ENCODE results near the gene ADH4.

Gene ADH4

DNA sequence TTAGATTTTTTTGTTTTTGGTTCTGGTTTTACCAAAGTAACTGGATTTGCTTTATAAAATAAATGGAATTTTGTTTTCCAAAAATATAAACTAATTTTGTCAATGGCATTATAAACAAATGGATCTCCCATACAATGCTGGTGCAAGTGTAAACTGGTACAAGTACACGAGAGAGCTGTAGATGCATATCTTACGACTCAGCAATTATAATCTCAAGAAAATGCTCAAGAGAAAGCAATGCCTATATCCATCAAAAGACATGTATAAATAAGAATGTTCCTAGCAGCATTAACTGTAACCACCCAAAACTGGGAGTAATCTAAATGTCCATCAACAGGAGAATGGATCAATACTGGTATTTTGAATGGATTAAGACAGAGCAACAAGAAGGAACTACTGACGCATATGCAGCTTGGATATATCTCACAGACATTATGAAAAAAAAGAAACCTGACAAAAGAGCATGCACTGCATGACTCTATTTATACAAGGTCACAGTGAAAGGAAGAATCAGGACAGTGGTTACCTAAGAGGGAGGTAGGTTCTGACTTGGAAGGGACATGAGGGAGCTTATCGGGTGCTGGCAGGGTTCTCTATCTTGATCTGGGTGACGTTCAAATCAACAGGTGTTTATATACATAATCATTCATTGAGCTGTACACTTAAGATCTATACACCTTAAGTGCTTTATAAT lies 65.0 kb downstream of the ADH4 start:
- DNase-seq: no peak

DNA sequence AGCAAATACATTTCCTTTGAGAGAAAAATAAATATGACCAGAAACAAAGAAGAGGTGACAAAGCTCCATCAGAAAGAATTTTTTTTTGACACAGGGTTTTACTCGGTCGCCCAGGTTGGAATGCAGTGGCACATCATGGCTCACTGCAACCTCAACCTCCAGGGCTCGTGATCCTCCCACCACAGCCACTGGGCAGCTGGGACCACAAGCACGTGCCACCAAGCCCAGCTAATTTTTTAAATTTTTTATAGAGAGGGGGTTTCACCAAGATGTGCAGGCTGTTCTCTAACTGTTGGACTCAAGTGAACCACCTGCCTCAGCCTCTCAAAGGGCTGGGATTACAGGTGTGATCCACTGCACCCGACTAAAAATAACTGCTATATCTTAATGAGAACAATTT lies 65.8 kb downstream of the ADH4 start:
- no peak for DNase-seq

DNA sequence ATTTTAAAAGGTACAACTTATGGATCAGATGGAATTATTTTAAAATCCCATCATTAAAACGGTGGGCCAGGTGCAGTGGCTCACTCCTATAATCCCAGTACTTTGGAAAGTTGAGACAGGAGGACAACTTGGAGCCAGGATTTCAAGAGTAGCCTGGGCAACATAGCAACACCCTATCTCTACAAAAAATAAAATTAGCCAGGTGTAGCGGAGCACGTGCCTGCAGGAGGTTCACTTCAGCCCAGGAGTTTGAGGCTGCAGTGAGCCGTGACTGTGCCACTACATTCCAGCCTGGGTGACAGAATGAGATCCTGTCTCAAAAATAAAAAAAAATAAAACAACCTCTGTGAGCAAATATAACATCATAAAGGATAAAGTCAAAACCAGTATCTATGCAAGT lies 66.9 kb downstream of the ADH4 start:
- no peak for DNase-seq

DNA sequence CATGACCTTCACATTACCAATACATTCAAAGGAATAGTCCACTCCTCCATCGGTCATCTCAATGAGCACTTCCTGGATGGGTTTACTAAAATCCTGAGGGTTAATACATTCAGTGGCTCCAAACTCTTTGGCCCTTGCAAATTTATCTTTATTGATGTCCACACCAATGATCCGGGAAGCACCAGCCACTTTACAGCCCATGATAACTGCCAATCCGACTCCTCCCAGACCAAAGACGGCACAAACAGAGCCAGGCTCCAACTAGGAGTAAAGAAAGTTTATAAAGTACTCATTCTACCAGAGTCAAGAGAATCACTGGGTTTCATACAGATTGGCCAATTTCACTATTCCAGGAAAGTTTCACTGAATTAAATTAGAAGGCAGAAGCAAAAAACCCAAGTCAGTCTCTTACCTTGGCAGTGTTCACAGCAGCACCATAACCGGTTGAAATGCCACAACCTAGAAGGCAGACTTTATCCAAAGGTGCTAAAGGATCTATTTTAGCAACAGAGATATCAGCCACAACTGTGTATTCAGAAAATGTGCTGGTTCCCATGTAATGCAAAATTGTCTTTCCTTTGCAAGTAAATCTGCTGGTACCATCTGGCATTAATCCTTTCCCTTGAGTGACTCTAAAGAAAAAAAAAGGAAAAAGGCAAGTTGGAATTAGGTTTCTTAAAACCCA lies 67.7 kb downstream of the ADH4 start:
- DNase-seq: no peak

DNA sequence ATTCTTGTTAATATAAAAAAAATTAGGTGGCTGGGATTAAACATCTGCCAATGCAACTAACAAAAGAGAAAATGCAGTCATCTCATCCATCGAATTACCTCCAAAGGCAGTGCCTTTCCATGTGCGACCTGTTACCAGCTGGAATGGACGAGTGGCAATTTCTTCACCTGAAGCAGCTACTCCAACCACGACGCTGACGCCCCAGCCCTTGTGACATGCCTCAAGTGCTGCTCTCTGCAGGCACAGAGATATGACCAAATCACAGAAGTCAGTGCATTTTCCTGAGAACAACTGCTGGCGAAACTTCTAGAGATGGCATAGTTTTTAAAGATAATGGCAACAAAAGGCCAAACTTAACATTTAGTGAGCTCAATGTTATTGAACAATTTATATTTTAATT lies 69.3 kb downstream of the ADH4 start:
- no peak for DNase-seq

Data from NCI-H2107 (cell line).